Activated naive CD4-positive, alpha-beta T cell treated with anti-CD3 and anti-CD28 coated beads, Interleukin-2, amount 50 U/mL, for 72 hours (primary cell): Measurements from ENCODE around the gene TBC1D7. TPM values are rescaled to one million over a fixed set of nuclear protein-coding genes. Genes with fewer than 3 reads are reported as not detected.

Source experiments
- ATAC-seq, 2 donors: fragments of 150-1000 bp; cut with Tn5 transposase; 2 replicates each; pipeline ENCODE4 v1.10.0; 2021; ENCODE audit warnings: mild to moderate bottlenecking in 2 of 2, moderate library complexity in 2 of 2
- DNase-seq, 2 donors: peaks; one replicate each; pipeline ENCODE4 v3.0.0; 2021 to 2022; ENCODE audit warnings: low spot score in 2 of 2
- H3K27ac Mint-ChIP-seq, 2 donors: one replicate each; pipeline ENCODE4 v1.8.0; 2022; ENCODE audit warnings: mild to moderate bottlenecking in 2 of 2, mixed read lengths in 2 of 2
- H3K36me3 Mint-ChIP-seq, 2 donors: one replicate each; pipeline ENCODE4 v1.8.0; 2022; ENCODE audit warnings: mixed read lengths in 2 of 2
- H3K9me3 Mint-ChIP-seq, 2 donors: one replicate each; pipeline ENCODE4 v1.8.0; 2022; ENCODE audit warnings: mixed read lengths in 2 of 2
- total RNA-seq, 2 donors: library from RNA; stranded (reverse); gene quantifications; one replicate each; pipeline ENCODE4 v1.2.3, GENCODE V29; 2022

TBC1D7 gene
- total RNA-seq, 2 donors from 2014 or later: 13.2 to 30.9 TPM

DNA sequence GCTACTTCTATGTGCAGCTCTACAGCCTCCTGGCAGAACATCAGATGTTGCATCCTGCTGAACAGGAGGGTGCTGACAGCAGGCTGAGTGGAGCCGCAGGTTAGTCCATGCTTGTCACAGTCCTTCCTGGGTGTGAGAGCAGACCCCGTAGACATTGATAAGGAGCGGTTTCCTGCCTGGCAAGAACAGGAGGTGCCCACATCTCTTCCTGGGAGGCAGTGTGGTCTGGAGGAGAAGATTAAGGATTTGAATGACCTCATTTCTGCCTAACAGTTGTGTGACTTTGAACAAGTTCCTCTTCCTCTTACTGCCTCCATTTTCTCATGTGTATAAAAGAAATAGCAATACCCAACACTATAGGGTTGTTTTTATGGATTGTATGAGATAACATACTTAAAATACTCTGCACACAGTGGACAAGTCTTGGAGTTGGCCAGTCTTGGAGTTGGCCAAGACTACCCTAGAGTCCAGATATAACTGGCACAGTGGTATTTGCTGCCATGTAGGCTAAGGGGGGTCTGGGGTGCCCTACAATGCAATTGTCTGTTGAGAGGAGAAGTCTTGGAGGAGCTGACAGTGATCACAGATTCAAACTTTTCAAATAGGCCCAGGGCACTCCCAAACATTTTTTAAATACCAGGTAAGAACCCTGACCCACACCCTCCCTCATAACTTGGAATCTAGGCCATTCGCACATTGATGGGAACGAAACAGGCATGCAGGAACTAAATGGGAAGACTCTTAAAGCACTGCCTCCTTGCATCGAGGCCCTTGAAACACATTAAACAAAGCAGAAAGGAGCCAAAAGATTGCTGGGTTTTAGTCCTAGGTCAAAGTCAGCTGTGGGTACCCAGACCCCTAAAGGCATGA, 32.6 kb upstream of the TBC1D7 start:
- DNase-seq: no peak
- peaks cover 0 to 4% of the 10 kb centered on the region in 2 donors for H3K36me3 Mint-ChIP-seq
- no peak overlapping the region for H3K27ac Mint-ChIP-seq
- no peaks in the 10 kb centered on the region for H3K9me3 Mint-ChIP-seq
- ATAC-seq: no peak

DNA sequence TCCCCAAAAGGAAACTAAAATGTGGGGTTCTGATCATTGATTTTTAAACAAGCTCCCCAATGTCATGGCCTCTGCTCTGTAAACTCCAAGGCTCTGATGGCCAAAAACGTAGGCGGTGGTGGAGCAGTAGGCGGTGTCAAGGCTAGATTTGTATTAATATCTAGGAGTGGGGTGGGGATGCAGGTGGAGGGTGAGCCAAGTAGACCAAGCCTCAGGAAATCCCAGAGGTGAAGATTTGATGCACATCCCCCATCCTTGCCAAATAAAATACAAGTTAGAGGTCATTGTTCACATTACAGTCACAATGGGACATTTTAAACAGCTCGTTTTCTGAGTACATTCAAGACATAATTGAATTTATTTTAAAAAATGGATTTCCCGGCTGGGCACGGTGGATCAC, 30.9 kb upstream of the TBC1D7 start:
- ATAC-seq (no peak), DNase-seq (no peak)
- H3K27ac Mint-ChIP-seq: no peak overlapping the region
- H3K9me3 Mint-ChIP-seq: no peaks in the 10 kb centered on the region
- no peaks in the 10 kb centered on the region for H3K36me3 Mint-ChIP-seq

DNA sequence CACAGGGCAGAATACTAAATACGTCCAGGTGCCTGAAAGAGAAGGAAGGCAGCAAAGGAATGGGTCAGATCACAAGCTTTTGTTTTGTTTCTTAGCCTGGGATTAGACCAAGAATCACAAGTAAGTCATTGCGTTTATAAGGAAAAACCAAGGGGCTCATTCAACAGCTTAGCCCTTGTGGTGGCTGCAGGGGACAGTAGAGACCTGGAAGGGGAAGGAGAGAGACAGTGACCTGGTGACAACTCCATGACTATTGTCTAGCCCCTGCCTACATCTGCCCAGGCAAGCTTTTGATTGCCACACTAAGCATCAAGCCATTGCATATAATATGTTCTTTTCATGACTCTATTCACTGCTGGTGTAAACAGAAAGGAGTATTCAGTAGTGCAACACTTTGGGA, 30.2 kb upstream of the TBC1D7 start:
- no peak for DNase-seq
- Mint-ChIP-seq H3K9me3 (no peaks in the 10 kb centered on the region), H3K36me3 (peaks cover 0 to 3% of the 10 kb centered on the region in 2 donors), H3K27ac (no peak overlapping the region)
- ATAC-seq: no peak

DNA sequence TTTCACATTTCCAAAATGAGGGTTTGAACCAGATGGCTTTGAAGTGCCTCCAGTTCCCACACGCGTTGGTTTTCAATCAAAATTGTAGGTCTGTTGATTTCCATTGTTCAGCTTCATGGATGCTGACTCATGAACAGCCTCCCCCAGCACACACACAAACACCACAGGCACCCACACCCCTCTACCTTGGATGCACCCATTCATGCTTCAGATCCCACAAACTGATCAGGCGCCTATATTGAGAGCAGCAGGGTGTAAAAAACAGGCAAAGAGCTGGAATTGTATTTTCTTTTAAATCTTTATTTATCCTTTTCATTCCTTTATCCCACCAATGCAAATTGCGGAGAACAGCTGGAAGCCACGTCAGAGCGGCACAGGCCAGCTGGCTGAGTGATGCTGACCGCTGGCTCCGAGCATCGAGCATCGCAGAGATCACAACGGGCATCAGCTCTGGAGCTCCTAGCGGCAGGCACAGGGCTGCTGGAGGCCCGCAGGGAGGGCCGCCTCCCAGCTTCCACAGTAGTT, 29.3 kb upstream of the TBC1D7 start:
- DNase-seq: no peak
- peaks cover 0 to 7% of the 10 kb centered on the region in 2 donors for H3K36me3 Mint-ChIP-seq
- ATAC-seq: no peak
- no peaks in the 10 kb centered on the region for H3K9me3 Mint-ChIP-seq
- H3K27ac Mint-ChIP-seq: peak overlapping the region in 1 of 2 donors; percentile 99

DNA sequence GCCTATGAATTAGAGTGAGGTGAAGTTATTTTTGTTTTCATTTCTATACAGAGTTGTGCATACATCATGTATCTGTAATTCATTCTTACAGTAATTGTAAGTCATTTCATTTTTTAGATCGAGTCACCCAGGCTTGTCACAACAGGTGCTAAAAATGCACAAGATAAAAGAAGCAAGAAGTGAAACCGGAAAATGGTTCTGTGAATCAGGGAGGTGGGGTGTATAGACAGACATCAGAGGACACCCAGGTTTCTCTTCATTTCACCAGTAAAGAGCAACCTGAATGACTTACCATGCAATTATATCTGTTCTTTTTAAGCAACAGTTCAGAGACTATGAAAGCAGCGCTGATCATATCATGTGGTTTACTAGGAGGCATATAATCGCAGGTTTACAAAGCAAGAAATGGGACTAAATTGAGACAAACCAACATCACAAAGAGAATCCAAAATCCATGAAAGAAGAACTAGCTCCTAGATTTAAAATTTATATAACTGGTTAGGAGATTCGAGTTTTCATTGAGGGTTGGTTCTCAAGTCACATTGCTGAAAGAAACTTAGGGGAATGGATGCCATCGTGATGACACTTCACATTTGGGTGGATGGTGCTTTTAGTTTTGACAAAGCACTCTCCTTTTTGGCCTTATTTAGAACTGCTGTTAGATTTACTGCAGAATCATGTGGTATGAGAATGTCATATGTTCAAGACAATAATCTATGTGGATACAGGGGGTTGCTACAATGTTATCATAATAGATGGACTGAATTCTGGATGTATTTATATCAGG, 27.9 kb upstream of the TBC1D7 start:
- peaks cover 0 to 7% of the 10 kb centered on the region in 2 donors for H3K36me3 Mint-ChIP-seq
- peak in 1 of 2 donors; percentile 36 for DNase-seq
- no peaks in the 10 kb centered on the region for H3K9me3 Mint-ChIP-seq
- peak; percentile 86 to 87 for ATAC-seq
- peak overlapping the region; percentile 99 for H3K27ac Mint-ChIP-seq

DNA sequence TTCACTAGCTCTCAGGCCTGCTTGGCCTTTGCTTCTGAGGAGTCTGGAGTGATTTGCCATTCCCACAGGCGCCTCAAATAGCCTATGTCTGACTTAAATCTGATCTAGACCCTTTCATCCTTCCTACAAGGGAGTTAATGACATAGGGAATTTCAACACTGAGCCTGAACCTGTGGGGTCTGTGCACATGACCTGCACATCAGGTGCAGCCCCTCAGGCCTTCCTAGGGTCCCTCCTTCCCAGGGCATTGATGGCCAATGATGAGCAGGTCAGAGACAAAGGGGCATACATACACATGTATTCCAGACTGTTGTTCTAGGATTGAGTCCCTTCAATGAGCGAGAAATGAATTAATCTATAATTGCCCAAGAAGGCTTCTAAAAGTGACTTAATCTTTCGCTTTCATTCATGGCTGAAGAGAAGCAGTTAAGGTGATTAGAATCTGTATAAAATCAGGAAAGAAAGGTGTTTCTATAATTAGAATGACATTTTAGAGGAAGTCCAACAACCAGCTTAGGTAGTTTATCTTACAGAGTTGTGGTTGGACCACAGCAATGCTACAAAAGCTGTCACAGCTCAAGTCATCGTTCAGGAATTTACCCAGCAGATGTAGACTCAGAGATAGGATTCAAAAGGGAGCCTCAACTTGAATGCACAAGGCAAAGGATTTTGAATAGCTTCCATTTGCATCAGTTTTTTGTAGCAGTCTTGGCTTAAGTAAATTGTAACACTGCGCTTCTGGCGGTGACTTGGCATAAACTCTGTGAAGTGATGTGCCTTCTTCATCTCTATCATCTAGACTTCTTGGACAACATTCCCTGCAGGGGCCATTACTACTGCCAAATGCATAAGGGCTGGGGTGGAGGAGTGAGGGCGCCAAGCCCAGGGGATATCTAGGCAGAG, 27.0 kb upstream of the TBC1D7 start:
- Mint-ChIP-seq H3K9me3 (no peaks in the 10 kb centered on the region), H3K27ac (peak overlapping the region; percentile 99), H3K36me3 (peaks cover 0 to 7% of the 10 kb centered on the region in 2 donors)
- peak; percentile 79 to 81 for ATAC-seq
- DNase-seq: peak in 1 of 2 donors; percentile 32

DNA sequence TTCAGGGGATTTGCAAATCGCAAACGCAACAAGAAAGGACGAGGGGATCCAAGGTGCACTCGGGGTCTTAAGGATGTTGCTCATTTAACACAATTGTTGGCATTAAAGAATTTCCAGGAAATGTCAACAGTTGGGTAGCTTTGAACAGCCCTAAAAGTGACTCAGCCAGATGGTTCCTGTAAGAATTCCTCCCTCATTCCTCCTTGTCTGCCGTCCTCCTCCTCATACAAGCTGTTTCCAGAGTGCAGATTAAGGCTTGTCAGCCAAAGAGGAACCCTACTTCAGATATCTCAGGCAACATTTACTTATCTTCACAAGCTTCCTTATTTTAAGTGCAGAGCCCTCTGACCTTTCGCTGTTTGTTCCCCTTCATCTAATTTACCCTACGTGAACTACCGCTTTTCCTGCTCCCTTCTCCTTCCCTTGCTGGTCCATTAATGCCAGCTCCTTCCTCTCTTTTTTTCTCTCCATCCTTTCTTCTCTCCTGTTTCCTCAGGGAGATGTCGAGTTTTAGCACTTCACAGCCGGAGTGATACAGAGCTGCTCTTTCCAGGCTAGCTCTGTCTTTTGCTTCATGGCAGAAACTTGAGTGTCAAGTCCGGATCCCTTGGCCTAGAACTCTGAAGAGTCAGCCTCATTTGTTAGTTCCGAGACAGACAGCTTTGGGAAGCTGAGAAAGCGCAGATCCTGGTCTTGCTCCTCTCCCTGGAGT, 26.1 kb upstream of the TBC1D7 start:
- DNase-seq: no peak
- H3K27ac Mint-ChIP-seq: peak overlapping the region; percentile 99
- ATAC-seq: no peak

DNA sequence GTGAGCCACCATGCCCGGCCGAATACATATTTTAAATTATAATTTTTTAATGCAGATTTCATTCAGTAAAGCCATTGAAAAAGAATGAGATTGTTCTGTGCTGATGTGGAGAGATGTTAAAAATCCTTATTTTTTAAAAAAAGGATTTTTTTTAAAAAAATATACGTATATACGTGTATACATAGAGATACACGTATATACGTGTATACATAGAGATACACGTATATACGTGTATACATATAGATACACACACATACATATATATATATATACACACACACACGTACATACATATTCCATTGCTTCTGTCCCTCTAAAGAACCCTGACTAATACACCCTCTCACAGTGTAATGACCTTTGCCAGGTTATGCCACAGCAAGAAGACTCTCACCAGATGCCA, 23.8 kb upstream of the TBC1D7 start:
- no peak overlapping the region for H3K27ac Mint-ChIP-seq
- no peak for DNase-seq
- no peak for ATAC-seq
- peaks cover 0 to 7% of the 10 kb centered on the region in 2 donors for H3K36me3 Mint-ChIP-seq
- no peaks in the 10 kb centered on the region for H3K9me3 Mint-ChIP-seq

More for the DNA sequence above, 26.1 kb upstream of the TBC1D7 start:
- no peaks in the 10 kb centered on the region for H3K9me3 Mint-ChIP-seq
- H3K36me3 Mint-ChIP-seq: peaks cover 0 to 7% of the 10 kb centered on the region in 2 donors

DNA sequence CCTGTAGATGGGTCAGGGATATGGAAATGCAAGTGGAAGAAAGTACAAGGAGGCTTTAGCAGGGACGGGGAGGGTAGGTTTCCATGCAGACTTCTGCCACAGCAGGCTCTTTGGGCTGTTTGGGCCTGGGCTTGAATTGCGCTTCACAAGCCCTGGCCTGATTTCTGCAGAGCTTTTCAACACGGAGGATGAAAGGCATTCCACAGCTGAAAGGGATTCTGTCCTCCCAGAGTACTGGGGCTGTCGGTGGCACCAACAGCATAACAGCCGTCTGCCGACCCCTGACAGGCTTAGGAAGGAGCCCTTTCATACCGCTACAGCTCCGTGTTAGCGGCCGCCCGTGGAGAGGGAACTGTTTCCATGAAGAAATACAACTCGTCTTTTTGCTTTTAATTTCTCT, 22.9 kb upstream of the TBC1D7 start:
- Mint-ChIP-seq H3K27ac (no peak overlapping the region), H3K36me3 (peaks cover 0 to 7% of the 10 kb centered on the region in 2 donors), H3K9me3 (no peaks in the 10 kb centered on the region)
- DNase-seq: no peak
- no peak for ATAC-seq

DNA sequence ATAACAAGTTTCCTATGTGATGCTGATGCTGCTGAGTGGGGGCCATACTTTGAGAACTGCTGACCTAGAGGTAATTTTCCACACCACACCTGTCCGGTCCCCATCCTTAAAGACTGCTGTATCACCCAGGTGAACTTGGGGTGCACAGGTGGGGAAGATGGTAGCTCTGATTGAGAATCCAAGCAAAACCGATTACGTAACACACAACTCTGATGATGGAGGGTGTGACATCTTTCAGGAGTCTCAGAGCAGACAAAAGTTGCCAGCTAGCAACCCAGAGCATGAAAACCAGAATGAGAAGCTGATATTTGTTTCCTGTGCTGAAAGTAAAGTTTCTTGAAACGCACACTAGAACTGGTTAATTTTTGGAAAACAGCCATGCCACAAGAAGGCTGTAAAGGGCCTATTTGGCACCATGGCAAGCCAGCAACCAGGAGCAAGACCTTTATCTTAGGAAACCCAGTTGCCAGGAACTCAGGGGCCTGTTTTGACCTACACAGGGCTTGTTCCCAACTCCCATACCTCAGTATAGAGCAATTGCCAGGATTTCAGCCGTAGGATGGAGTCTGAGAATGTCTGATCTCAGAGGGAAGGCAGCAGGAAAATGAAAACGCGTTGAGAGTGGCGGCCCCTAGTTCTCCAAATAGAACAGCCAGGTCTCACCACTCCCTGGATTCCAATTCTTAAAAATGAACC, 21.6 kb upstream of the TBC1D7 start:
- Mint-ChIP-seq H3K27ac (no peak overlapping the region), H3K36me3 (peaks cover 0 to 7% of the 10 kb centered on the region in 2 donors)

DNA sequence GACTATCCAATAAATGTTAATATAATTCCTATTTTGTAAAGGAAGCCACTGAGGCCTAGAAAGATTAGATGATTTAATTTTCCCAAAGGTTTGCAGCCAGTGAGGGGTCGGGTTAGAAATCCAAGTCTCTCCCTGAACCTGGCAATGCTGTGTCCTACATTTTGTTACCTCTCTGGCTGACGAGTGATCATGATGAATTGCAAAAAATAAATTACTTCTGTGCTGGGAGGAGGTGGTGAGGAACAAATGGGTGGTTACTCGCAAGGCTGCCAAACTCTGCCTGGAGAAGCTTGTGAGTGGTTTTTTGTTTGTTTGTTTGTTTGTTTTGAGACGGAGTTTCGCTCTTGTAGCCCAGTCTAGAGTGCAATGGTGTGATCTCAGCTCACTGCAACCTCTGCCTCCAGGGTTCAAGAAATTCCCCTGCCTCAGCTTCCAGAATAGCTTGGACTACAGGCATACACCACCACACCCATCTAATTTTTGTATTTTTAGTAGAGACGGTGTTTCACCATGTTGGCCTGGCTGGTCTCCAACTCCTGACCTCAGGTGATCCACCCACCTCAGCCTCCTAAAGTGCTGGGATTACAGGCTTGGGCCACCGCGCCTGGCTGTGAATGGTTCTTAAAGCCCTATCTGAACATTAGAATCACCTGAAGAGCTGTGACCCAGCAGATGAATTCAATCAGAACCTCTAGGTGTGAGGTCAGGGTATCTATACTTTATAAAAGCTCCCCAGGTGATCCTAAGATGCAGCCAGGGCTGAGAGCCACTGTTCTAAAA, 20.2 kb upstream of the TBC1D7 start:
- H3K36me3 Mint-ChIP-seq: peaks cover 0 to 3% of the 10 kb centered on the region in 2 donors
- no peak overlapping the region for H3K27ac Mint-ChIP-seq
- H3K9me3 Mint-ChIP-seq: peaks cover 0 to 4% of the 10 kb centered on the region in 2 donors
- DNase-seq (no peak), ATAC-seq (no peak)

More for the DNA sequence above, 21.6 kb upstream of the TBC1D7 start:
- DNase-seq: no peak
- H3K9me3 Mint-ChIP-seq: peaks cover 0 to 4% of the 10 kb centered on the region in 2 donors
- no peak for ATAC-seq

DNA sequence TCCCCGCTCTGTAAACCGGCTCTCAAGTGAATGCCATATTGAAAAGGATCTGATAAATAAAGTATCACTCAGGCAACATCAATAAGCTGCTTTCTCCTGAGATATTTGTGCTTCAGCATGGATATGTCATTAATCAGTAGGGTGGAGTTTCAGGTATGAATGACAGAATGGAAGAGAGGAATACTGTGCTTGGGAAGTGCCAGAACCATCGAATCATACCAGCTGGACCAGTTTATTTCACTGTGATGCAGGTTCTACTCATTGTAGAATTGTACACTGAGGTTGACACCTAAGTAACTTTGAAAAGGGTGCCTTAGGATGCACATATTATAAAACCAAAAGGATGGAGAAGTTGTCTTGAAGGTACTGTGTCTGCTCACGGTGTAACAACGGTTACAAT, 17.9 kb upstream of the TBC1D7 start:
- Mint-ChIP-seq H3K27ac (no peak overlapping the region), H3K36me3 (peaks cover 0 to 11% of the 10 kb centered on the region in 2 donors), H3K9me3 (peaks cover 8 to 16% of the 10 kb centered on the region in 2 donors)
- ATAC-seq (no peak), DNase-seq (no peak)

DNA sequence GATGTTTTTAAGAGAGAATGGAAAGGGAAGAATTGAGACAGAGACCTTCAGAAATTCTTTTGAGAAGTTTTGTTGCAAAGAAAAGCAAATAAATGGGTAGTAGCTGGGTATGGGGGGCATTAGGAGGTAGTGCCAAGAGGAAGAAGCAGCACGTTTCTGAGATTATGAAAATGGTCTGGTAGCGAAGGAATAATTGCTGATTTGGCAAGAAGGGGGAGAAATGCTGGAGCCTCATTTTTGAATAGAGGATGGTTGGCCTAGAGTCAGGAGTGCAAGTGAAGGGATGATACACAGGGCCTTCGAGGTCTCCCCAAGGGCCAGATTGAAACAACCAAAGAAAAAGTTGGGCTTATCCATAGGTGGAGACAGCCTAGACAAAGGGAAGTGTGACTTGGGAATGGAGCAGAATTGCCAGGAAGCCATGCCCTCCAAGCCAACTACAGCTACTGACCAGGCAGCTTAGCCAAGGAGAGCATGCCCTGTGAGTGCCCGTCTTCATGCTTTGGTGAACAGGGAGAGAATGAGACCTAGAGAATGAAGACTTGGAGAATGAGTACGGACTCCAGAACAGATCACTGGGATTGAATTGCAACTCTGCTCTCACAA, 14.2 kb upstream of the TBC1D7 start:
- H3K36me3 Mint-ChIP-seq: peaks cover 0 to 16% of the 10 kb centered on the region in 2 donors
- ATAC-seq: no peak
- no peak overlapping the region for H3K27ac Mint-ChIP-seq
- H3K9me3 Mint-ChIP-seq: peaks cover 8 to 21% of the 10 kb centered on the region in 2 donors
- DNase-seq: no peak
